ENCODE results near the gene SUN2.
A peak's percentile ranks its signal among the peaks of the same experiment; 100 is the strongest.

Gene SUN2

DNA sequence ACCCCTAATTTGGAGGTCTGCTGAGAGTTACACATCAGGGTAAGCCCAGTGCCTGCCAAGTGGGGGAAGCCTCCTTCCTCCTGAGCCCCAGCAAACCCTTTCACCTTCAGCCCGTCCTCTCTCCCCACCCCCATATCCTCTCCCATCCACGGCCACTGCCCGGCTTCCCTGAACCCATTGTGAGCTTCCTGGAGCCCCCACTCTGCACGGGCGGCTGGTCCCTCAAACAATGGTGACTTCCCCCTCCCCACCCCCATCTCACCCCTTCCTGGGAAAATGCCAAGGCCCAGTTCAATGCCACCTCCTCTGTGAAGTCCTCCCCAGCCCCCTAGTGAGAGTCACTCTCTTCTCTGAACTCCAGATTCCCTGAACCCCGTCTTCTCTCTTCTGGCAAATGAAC is 20.3 kb upstream of the SUN2 start:
- DNase-seq (ENCODE audit: low read depth): no peak

DNA sequence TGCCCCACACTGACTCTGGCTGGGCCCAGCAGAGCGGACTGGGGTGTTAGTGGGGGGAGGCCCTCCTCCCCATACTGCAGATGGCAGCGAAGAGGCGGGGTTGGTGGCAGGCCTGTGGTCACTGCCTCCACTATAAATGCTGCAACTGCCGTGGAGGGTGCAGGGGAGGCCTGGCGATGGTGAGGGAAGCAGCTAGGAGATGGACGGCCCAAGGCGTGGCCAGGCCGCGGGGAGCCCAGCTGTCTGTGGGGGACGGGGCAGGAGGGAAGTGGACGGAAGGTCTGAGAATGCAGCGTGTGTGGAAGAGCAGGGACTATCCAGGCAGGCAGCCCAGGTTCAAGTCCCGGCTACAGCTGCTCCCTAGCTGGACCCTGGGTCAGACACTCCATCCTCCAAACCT is 19.9 kb upstream of the SUN2 start:
- DNase-seq (ENCODE audit: low read depth): no peak

GRCh38 chr22:38774496-38775166 is 18.8 kb upstream of the SUN2 start:
- DNase-seq (ENCODE audit: low read depth): no peak

- no peak for DNase-seq (ENCODE audit: low read depth)
These were observed 17.7 kb upstream of the SUN2 start for GRCh38 chr22:38773363-38773946.

GRCh38 chr22:38772623-38772873 is 16.8 kb upstream of the SUN2 start:
- DNase-seq (ENCODE audit: low read depth): no peak

DNA sequence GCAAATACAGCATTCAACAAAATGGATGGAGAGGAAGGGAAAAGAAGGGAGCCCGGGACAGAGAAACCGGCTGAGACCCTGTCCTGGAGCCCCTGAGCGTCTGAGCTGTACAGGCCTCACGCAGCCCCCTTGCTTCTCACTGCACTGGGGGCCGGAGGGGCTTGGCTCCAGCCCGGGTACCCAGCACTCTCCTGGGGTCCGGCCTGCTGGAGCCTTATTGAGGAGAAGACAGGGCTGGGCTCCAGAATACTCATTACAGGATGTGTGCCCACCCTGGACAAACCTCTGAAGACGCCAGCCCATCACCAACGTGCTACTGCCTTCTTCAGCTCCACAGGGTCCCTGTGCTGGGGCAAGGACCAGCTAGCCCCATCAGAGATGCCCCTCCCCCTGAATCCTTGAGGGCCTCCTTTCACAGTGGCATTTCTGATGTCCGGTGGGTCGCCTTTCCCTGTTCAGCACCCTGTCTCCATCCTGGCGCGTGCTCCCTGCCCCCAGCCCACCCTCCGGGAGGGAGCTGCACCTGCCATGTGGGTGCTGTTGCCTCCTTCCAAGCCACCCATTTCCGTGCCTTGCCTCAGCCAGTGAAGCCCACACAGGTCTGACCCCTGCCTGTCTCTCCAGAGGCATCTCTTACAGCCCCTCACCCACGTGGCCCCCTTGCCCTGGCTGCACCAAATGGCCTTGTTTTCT is 14.6 kb upstream of the SUN2 start:
- DNase-seq (ENCODE audit: low read depth): no peak

- no peak for DNase-seq (ENCODE audit: low read depth)
These were observed 12.2 kb upstream of the SUN2 start for GRCh38 chr22:38768036-38768435.

GRCh38 chr22:38767313-38767712 is 11.5 kb upstream of the SUN2 start:
- no peak for DNase-seq (ENCODE audit: low read depth)

DNA sequence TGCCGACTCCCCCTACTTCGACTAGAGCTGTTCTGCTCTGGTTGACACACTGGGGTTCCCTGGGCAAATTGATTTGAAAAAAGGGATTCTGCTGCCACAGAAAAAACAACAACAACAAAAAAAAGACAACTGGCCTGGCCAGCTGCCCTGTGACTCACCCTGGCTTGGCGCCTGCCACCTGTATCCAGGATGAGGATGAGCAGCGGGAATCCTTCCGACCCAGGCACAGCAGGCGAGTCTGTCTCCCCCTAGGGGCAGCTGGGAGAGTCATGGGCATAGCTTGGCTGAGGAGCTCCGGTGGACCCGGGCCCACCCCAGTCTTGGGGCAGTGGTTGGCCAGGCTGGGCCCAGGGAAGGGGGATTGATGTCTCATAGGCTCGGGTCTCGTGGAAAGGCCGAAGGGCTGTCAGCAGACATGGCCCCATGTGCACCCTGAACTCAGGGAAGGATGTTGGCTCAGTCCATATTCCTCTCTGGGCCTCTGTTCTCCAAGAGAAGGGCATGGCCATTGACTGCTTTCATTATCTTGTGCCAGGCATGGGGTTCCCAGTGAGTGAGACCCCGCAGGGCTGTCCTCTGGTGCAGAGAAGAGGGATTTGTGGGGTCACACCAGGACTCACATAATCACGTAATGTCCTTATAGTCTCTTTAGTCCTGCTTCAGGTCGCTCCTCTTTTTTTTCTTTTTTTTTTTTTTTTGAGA is 10.4 kb upstream of the SUN2 start:
- no peak for DNase-seq (ENCODE audit: low read depth)

- no peak for DNase-seq (ENCODE audit: low read depth)
These were observed 6.8 kb upstream of the SUN2 start for GRCh38 chr22:38762551-38762983.

DNA sequence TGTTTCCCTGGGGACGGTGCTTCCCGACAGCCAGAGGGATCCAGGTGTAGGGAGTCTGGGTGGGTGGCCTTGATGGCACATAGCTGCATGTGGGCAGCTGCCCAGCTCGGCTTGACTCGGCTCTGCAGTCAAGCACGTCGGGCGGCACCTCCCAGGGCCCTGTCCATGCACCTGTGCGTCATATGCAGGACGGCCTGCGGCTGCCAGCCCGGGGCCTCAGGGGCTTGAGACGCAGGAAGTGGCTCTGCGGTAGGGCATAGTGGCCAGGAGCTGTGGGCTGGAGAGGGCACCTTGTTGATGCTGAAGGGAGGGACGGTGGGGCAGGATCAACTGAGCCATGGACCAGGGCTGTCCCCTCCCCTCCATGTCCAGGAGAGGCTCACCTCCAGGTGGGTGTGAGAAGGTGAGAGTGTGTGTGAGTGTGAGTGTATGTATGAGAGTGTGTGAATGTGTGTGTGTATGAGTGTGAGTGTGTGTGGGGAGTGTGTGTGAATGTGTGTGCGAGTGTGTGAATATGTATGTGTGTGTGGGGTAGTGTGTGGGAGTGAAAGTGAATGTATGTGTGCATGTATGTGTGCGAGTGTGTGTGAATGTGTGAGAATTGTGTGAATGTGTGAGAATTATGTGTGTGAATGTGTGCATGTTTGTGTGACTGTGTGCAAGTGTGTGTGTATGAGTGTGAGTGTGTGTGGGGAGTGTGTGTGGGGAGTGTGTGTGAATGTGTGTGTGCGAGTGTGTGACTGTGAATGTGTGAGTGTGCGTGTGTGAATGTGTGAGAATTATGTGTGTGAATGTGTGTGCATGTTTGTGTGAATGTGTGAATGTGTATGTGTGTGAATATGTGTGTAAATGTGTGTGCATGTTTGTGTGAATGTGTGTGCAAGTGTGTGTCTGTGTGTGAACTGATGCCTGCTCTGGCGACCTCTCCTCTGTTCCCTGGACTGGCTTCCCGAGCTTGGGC is 5.7 kb upstream of the SUN2 start:
- no peak for DNase-seq (ENCODE audit: low read depth)

DNA sequence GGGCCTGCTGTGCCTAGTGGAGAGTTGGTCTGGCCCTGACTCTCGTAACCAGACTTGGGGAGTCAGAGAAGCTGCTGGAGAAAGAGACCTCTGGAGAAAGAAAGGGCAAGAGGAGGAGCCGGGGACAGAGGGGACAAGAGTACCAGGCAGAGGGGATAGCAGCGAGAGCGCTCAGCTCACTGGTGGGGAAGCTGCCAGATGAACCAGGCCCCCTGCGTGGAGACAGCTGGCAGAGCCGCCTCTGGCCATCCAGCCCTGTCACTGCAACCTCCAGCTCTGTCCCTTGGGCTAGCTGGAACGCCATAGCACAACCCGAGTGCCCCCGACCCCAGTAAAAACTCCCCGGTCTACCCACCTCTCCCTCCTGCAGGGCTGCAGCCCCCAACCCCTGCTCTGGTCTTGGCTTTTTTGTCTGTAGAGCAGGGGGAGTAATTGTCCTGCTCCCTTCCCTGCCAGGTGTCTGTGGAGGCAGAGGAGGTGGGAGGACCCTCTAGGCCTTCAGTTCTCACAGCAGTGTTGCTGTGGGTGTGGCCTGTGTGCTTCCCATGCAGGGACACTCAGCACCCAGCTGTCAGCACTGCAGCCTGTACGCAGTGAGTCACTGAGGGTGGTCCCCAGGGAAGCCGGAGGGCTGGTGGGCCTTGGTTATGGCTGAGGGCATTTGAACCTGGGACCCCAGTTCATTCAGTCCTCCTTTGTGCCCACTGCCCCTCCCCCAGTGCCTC is 4.8 kb upstream of the SUN2 start:
- no peak for DNase-seq (ENCODE audit: low read depth)

- no peak for DNase-seq (ENCODE audit: low read depth)
These were observed 3.2 kb upstream of the SUN2 start for GRCh38 chr22:38759005-38759404.

DNA sequence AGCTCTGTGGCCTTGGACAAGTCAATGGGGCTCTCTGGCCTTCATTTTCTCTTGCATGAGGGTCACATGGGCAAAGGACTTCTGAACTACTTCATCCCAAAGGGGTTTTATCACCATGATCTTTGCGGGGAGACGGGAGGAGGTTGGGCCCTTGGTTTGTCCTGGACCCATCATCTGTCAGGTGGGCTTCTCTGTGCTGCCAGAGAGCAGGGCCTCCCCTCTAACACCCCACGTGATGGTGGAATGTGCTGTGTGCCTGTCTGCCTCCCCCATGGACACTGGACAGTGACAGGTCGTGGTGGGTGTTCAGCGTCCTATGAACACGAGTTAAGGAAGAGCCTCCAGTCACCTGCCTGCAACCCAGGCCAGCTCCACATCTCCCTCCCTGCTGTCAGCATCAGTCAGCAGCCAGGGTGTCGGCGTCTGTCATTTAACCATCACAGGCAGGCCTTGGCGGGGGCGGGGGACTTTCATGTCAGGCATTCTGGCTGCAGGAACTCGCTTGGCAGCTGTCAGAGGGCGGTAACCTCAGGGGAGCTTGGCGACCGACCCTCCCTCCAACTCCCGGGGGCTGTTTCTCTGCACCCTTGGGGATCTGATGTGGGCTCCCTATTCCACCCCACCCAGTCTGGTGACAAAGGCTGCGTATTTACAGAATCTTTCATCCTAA is 2.6 kb upstream of the SUN2 start:
- peak; percentile 15 for DNase-seq (ENCODE audit: low read depth)

DNA sequence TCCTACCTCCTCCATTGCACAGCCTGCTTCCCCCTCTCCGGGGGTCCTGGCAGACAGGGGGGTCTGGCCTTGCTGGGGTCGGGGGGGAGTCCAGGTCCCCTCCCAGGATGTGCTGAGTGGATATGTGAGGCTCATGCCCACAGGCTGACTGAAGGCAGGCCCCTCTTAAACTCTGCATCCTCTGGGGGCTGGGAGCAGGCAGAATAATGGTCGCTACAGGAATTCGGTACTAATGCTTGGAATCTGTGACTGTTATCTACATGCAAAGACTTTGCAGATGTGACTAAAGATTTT is 1.6 kb upstream of the SUN2 start:
- no peak for DNase-seq (ENCODE audit: low read depth)

GRCh38 chr22:38756711-38757463 is 1.1 kb upstream of the SUN2 start:
- no peak for DNase-seq (ENCODE audit: low read depth)

- DNase-seq (ENCODE audit: low read depth): no peak
These were observed 465 bp downstream of the SUN2 start for GRCh38 chr22:38755155-38755910.

DNA sequence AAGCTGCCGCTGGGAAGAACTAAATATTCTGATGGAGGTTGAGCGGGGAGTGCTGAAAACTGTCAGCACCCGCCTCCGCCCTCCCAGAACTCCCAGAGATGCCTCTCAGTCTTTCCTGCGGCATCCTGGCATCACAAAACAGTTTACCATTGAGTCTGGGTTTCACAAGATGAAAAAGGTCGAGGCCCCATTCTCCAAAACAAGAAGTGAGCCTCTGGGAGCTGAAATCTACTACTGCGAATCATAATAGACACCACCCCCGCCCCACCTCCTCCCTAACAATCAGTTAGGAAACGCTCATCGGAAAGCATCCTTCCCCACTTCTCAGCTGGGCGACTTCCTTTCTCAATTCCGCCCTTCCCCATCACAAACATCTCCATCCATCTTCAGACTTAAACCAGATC is 1.0 kb downstream of the SUN2 start:
- no peak for DNase-seq (ENCODE audit: low read depth)

- no peak for DNase-seq (ENCODE audit: low read depth)
These were observed 1.6 kb downstream of the SUN2 start for GRCh38 chr22:38753948-38754750.
